GM12878 (cell line): ENCODE results near the gene HSP90AB1. TPM values are rescaled to one million over a fixed set of nuclear protein-coding genes. Genes with fewer than 3 reads are reported as not detected.

Experiments used
- HDGF ChIP-seq: fragments of 450-650 bp; IDR thresholded peaks from 2 replicates; pipeline ENCODE4 v1.6.1; 2016; ENCODE audit warnings: antibody characterized with exemption
- KAT2A ChIP-seq: conservative IDR thresholded peaks from 2 replicates; pipeline ENCODE4 v1.6.1; 2011; ENCODE audit warnings: low read depth, low read length; ENCODE audit not compliant: control insufficient read depth
- KLF5 ChIP-seq: fragments of 450-650 bp; IDR thresholded peaks from 2 replicates; pipeline ENCODE4 v1.6.1; 2014; ENCODE audit warnings: mild to moderate bottlenecking; ENCODE audit not compliant: partially characterized antibody
- LARP7 ChIP-seq: fragments of 450-650 bp; IDR thresholded peaks from 2 replicates; pipeline ENCODE4 v1.6.1; 2017; ENCODE audit warnings: mild to moderate bottlenecking
- MTA3 ChIP-seq: IDR thresholded peaks from 2 replicates; pipeline ENCODE4 v1.6.1; 2012; ENCODE audit warnings: low read length, inconsistent platforms, borderline replicate concordance
- MYB ChIP-seq: fragments of 150-350 bp; IDR thresholded peaks from 2 replicates; pipeline ENCODE4 v1.6.1; 2014; ENCODE audit warnings: mild to moderate bottlenecking, low read depth, low read length, borderline replicate concordance
- PBX3 ChIP-seq: IDR thresholded peaks from 2 replicates; pipeline ENCODE4 v1.6.1; 2011; ENCODE audit warnings: mild to moderate bottlenecking, low read depth, low read length, moderate library complexity; ENCODE audit not compliant: insufficient replicate concordance
- RB1 ChIP-seq: fragments of 450-650 bp; formaldehyde crosslinking; IDR thresholded peaks from 2 replicates; pipeline ENCODE4 v1.6.1; 2017; ENCODE audit warnings: mild to moderate bottlenecking, borderline replicate concordance
- RUNX3 ChIP-seq: IDR thresholded peaks from 2 replicates; pipeline ENCODE4 v1.6.1; 2012; ENCODE audit warnings: low read length, inconsistent platforms
- SMAD1 ChIP-seq: fragments of 450-650 bp; IDR thresholded peaks from 2 replicates; pipeline ENCODE4 v1.6.1; 2018; ENCODE audit warnings: mild to moderate bottlenecking, low read depth; ENCODE audit not compliant: partially characterized antibody
- SMC3 ChIP-seq: IDR thresholded peaks from 2 replicates; pipeline ENCODE4 v1.6.1; 2011; ENCODE audit warnings: low read length, improper control_type of control experiment, borderline replicate concordance
- SREBF1 ChIP-seq: IDR thresholded peaks from 2 replicates; pipeline ENCODE4 v1.6.1; 2012; ENCODE audit warnings: mild to moderate bottlenecking, low read length
- SUPT20H ChIP-seq: IDR thresholded peaks from 2 replicates; pipeline ENCODE4 v1.6.1; 2011; ENCODE audit warnings: low read depth, mild to moderate bottlenecking, low read length, moderate library complexity, borderline replicate concordance; ENCODE audit not compliant: control insufficient read depth
- TCF7 ChIP-seq: IDR thresholded peaks from 2 replicates; pipeline ENCODE4 v1.6.1; 2014; ENCODE audit warnings: antibody characterized with exemption, borderline replicate concordance
- polyA plus RNA-seq, 11 experiments: library from polyadenylated mRNA; depleted of rRNA in 4 of 11; unstranded in 6 of 11; stranded (reverse) in 5 of 11; fragments of >200 nt; fragmentation: Nextera tagmentation in 4 of 11; fragmentation: Illumina TruSeq in 1 of 11; extraction: Ambion mirVana in 4 of 11; extraction: Trizol in 1 of 11; gene quantifications; 1 replicate in 1 of 11; 2 replicates in 10 of 11; pipeline versions ENCODE4 v1.2.1 to v1.2.3, GENCODE V29; 2011 to 2016; ENCODE audit warnings: inconsistent platforms in 2 of 11, missing spikeins in 2 of 11, low read depth in 1 of 11
- total RNA-seq, 4 experiments: library from RNA; depleted of rRNA in 3 of 4; stranded (reverse); fragments of >200 nt in 3 of 4; fragmentation: Illumina TruSeq in 1 of 4; extraction: Trizol in 1 of 4; gene quantifications; 2 replicates each; pipeline versions ENCODE4 v1.2.1 to v1.2.3, GENCODE V29; 2013 to 2021
- TF ChIP-seq, protein P1 (sequence below): fragments of 450-650 bp; IDR thresholded peaks from 2 replicates; pipeline ENCODE4 v1.6.1; 2017; ENCODE audit warnings: low read depth, mild to moderate bottlenecking, moderate library complexity
- TF ChIP-seq, protein P2 (sequence below): IDR thresholded peaks from 2 replicates; pipeline ENCODE4 v1.6.1; 2012; ENCODE audit warnings: low read depth, low read length, improper control_type of control experiment
- TF ChIP-seq, protein P3 (sequence below): IDR thresholded peaks from 2 replicates; pipeline ENCODE4 v1.6.1; 2011; ENCODE audit warnings: borderline replicate concordance, low read depth, mild to moderate bottlenecking, moderate library complexity, mixed read lengths, low read length; ENCODE audit not compliant: insufficient read depth; ENCODE audit errors: extremely low read length
- TF ChIP-seq, protein P4 (sequence below): fragments of 450-650 bp; IDR thresholded peaks from 2 replicates; pipeline ENCODE4 v1.6.1; 2017; ENCODE audit warnings: mild to moderate bottlenecking
- TF ChIP-seq, protein P5 (sequence below): fragments of 450-650 bp; IDR thresholded peaks from 2 replicates; pipeline ENCODE4 v1.6.1; 2016; ENCODE audit warnings: mild to moderate bottlenecking, moderate library complexity, borderline replicate concordance

Gene HSP90AB1
- total and polyA plus RNA-seq, 10 of the 15 experiments (the other 5 are each of a cell fraction or from before 2014, with no cell fraction given): 988 to 1,682 (median 1,146) TPM

- TF ChIP-seq TCF7 (no peak), SUPT20H (no peak), KAT2A (no peak), LARP7 (no peak), SREBF1 (no peak), KLF5 (no peak), RB1 (no peak), PBX3 (no peak), MTA3 (no peak), MYB (no peak), SMAD1 (no peak), HDGF (0 out of 2 replicates have a peak, but pooled peaks have one; percentile 89), RUNX3 (no peak), SMC3 (peak; percentile 52; the same call in 1 of the 2 replicates)
- TF ChIP-seq, protein P1, sequence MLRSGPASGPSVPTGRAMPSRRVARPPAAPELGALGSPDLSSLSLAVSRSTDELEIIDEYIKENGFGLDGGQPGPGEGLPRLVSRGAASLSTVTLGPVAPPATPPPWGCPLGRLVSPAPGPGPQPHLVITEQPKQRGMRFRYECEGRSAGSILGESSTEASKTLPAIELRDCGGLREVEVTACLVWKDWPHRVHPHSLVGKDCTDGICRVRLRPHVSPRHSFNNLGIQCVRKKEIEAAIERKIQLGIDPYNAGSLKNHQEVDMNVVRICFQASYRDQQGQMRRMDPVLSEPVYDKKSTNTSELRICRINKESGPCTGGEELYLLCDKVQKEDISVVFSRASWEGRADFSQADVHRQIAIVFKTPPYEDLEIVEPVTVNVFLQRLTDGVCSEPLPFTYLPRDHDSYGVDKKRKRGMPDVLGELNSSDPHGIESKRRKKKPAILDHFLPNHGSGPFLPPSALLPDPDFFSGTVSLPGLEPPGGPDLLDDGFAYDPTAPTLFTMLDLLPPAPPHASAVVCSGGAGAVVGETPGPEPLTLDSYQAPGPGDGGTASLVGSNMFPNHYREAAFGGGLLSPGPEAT: peak; percentile 54; the same call in 1 of the 2 replicates
- TF ChIP-seq, protein P2, sequence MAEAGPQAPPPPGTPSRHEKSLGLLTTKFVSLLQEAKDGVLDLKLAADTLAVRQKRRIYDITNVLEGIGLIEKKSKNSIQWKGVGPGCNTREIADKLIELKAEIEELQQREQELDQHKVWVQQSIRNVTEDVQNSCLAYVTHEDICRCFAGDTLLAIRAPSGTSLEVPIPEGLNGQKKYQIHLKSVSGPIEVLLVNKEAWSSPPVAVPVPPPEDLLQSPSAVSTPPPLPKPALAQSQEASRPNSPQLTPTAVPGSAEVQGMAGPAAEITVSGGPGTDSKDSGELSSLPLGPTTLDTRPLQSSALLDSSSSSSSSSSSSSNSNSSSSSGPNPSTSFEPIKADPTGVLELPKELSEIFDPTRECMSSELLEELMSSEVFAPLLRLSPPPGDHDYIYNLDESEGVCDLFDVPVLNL: no peak
- TF ChIP-seq, protein P3, sequence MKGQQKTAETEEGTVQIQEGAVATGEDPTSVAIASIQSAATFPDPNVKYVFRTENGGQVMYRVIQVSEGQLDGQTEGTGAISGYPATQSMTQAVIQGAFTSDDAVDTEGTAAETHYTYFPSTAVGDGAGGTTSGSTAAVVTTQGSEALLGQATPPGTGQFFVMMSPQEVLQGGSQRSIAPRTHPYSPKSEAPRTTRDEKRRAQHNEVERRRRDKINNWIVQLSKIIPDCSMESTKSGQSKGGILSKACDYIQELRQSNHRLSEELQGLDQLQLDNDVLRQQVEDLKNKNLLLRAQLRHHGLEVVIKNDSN: no peak
- TF ChIP-seq, protein P4, sequence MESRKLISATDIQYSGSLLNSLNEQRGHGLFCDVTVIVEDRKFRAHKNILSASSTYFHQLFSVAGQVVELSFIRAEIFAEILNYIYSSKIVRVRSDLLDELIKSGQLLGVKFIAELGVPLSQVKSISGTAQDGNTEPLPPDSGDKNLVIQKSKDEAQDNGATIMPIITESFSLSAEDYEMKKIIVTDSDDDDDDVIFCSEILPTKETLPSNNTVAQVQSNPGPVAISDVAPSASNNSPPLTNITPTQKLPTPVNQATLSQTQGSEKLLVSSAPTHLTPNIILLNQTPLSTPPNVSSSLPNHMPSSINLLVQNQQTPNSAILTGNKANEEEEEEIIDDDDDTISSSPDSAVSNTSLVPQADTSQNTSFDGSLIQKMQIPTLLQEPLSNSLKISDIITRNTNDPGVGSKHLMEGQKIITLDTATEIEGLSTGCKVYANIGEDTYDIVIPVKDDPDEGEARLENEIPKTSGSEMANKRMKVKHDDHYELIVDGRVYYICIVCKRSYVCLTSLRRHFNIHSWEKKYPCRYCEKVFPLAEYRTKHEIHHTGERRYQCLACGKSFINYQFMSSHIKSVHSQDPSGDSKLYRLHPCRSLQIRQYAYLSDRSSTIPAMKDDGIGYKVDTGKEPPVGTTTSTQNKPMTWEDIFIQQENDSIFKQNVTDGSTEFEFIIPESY: no peak
- TF ChIP-seq, protein P5, sequence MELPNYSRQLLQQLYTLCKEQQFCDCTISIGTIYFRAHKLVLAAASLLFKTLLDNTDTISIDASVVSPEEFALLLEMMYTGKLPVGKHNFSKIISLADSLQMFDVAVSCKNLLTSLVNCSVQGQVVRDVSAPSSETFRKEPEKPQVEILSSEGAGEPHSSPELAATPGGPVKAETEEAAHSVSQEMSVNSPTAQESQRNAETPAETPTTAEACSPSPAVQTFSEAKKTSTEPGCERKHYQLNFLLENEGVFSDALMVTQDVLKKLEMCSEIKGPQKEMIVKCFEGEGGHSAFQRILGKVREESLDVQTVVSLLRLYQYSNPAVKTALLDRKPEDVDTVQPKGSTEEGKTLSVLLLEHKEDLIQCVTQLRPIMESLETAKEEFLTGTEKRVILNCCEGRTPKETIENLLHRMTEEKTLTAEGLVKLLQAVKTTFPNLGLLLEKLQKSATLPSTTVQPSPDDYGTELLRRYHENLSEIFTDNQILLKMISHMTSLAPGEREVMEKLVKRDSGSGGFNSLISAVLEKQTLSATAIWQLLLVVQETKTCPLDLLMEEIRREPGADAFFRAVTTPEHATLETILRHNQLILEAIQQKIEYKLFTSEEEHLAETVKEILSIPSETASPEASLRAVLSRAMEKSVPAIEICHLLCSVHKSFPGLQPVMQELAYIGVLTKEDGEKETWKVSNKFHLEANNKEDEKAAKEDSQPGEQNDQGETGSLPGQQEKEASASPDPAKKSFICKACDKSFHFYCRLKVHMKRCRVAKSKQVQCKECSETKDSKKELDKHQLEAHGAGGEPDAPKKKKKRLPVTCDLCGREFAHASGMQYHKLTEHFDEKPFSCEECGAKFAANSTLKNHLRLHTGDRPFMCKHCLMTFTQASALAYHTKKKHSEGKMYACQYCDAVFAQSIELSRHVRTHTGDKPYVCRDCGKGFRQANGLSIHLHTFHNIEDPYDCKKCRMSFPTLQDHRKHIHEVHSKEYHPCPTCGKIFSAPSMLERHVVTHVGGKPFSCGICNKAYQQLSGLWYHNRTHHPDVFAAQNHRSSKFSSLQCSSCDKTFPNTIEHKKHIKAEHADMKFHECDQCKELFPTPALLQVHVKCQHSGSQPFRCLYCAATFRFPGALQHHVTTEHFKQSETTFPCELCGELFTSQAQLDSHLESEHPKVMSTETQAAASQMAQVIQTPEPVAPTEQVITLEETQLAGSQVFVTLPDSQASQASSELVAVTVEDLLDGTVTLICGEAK: no peak
Observed at GRCh38 chr6:44221291-44221960, 25.5 kb upstream of the HSP90AB1 start (continued).
